HEK293 (cell line): ENCODE measurements around the gene FAM171A2.
A peak's percentile ranks its signal among the peaks of the same experiment; 100 is the strongest.

ENCODE experiments used
- ATF2 ChIP-seq: fragments of 450-650 bp; formaldehyde crosslinking; IDR thresholded peaks from 2 replicates; pipeline ENCODE4 v1.5.1; 2016; ENCODE audit warnings: missing biosample characterization, missing genetic modification characterization, low read depth
- EGR2 ChIP-seq: fragments of 450-650 bp; formaldehyde crosslinking; IDR thresholded peaks from 2 replicates; pipeline ENCODE4 v1.5.1; 2016; ENCODE audit warnings: low read depth, missing biosample characterization, missing genetic modification characterization
- HIC1 ChIP-seq: fragments of 450-650 bp; formaldehyde crosslinking; IDR thresholded peaks from 2 replicates; pipeline ENCODE4 v1.5.1; 2016; ENCODE audit warnings: missing biosample characterization, missing genetic modification characterization
- KLF1 ChIP-seq: fragments of 450-650 bp; formaldehyde crosslinking; IDR thresholded peaks from 2 replicates; pipeline ENCODE4 v1.5.1; 2016; ENCODE audit warnings: missing biosample characterization, missing genetic modification characterization
- KLF10 ChIP-seq: fragments of 450-650 bp; IDR thresholded peaks from 2 replicates; pipeline ENCODE4 v1.5.1; 2018; ENCODE audit warnings: missing biosample characterization, mild to moderate bottlenecking, missing genetic modification characterization
- KLF16 ChIP-seq: fragments of 450-650 bp; formaldehyde crosslinking; IDR thresholded peaks from 2 replicates; pipeline ENCODE4 v1.5.1; 2017; ENCODE audit warnings: missing biosample characterization, missing genetic modification characterization
- PATZ1 ChIP-seq: fragments of 450-650 bp; formaldehyde crosslinking; IDR thresholded peaks from 2 replicates; pipeline ENCODE4 v1.5.1; 2016; ENCODE audit warnings: missing biosample characterization, missing genetic modification characterization
- REST ChIP-seq: fragments of 450-650 bp; formaldehyde crosslinking; IDR thresholded peaks from 2 replicates; pipeline ENCODE4 v1.5.1; 2016; ENCODE audit warnings: missing biosample characterization, missing genetic modification characterization
- SP3 ChIP-seq: fragments of 450-650 bp; formaldehyde crosslinking; IDR thresholded peaks from 2 replicates; pipeline ENCODE4 v1.5.1; 2016; ENCODE audit warnings: missing biosample characterization, missing genetic modification characterization
- WT1 ChIP-seq: fragments of 450-650 bp; formaldehyde crosslinking; IDR thresholded peaks from 2 replicates; pipeline ENCODE4 v1.5.1; 2016; ENCODE audit warnings: missing biosample characterization, missing genetic modification characterization
- ZBTB1 ChIP-seq: fragments of 450-650 bp; formaldehyde crosslinking; IDR thresholded peaks from 2 replicates; pipeline ENCODE4 v1.5.1; 2016; ENCODE audit warnings: missing biosample characterization, missing genetic modification characterization
- ZBTB10 ChIP-seq: fragments of 450-650 bp; formaldehyde crosslinking; IDR thresholded peaks from 2 replicates; pipeline ENCODE4 v1.5.1; 2016; ENCODE audit warnings: missing biosample characterization, missing genetic modification characterization
- ZBTB17 ChIP-seq: fragments of 450-650 bp; formaldehyde crosslinking; IDR thresholded peaks from 2 replicates; pipeline ENCODE4 v1.5.1; 2016; ENCODE audit warnings: missing biosample characterization, missing genetic modification characterization
- ZBTB20 ChIP-seq: fragments of 450-650 bp; formaldehyde crosslinking; IDR thresholded peaks from 2 replicates; pipeline ENCODE4 v1.5.1; 2016; ENCODE audit warnings: missing biosample characterization, missing genetic modification characterization
- ZBTB21 ChIP-seq: fragments of 450-650 bp; formaldehyde crosslinking; IDR thresholded peaks from 2 replicates; pipeline ENCODE4 v1.5.1; 2017; ENCODE audit warnings: missing biosample characterization, missing genetic modification characterization
- ZFHX2 ChIP-seq: fragments of 450-650 bp; formaldehyde crosslinking; conservative IDR thresholded peaks from 2 replicates; pipeline ENCODE4 v1.5.1; 2016; ENCODE audit warnings: missing biosample characterization, missing genetic modification characterization
- ZFP69B ChIP-seq: fragments of 450-650 bp; formaldehyde crosslinking; IDR thresholded peaks from 2 replicates; pipeline ENCODE4 v1.5.1; 2016; ENCODE audit warnings: missing biosample characterization, missing genetic modification characterization
- ZNF146 ChIP-seq: fragments of 450-650 bp; formaldehyde crosslinking; IDR thresholded peaks from 2 replicates; pipeline ENCODE4 v1.5.1; 2016; ENCODE audit warnings: missing biosample characterization, missing genetic modification characterization
- ZNF18 ChIP-seq: fragments of 450-650 bp; formaldehyde crosslinking; IDR thresholded peaks from 2 replicates; pipeline ENCODE4 v1.5.1; 2016; ENCODE audit warnings: missing biosample characterization, missing genetic modification characterization
- ZNF398 ChIP-seq: fragments of 450-650 bp; formaldehyde crosslinking; IDR thresholded peaks from 2 replicates; pipeline ENCODE4 v1.5.1; 2017; ENCODE audit warnings: missing biosample characterization, missing genetic modification characterization
- ZNF416 ChIP-seq: fragments of 450-650 bp; formaldehyde crosslinking; IDR thresholded peaks from 2 replicates; pipeline ENCODE4 v1.5.1; 2016; ENCODE audit warnings: missing biosample characterization, missing genetic modification characterization
- ZNF426 ChIP-seq: fragments of 450-650 bp; formaldehyde crosslinking; IDR thresholded peaks from 2 replicates; pipeline ENCODE4 v1.5.1; 2017; ENCODE audit warnings: missing biosample characterization, missing genetic modification characterization, mild to moderate bottlenecking, inconsistent platforms, moderate library complexity
- ZNF629 ChIP-seq: fragments of 450-650 bp; formaldehyde crosslinking; IDR thresholded peaks from 2 replicates; pipeline ENCODE4 v1.5.1; 2017; ENCODE audit warnings: missing biosample characterization, missing genetic modification characterization
- ZNF837 ChIP-seq: fragments of 450-650 bp; formaldehyde crosslinking; IDR thresholded peaks from 2 replicates; pipeline ENCODE4 v1.5.1; 2016; ENCODE audit warnings: missing biosample characterization, missing genetic modification characterization

Gene FAM171A2

GRCh38 chr17:44308320-44308818 is 55.3 kb downstream of the FAM171A2 start, which contains the start of gene RUNDC3A (continued):
- TF ChIP-seq ZNF398 (tag by site-specific recombination) (peak; percentile 94), KLF16 (tag by site-specific recombination) (peak; percentile 86; the same call in 1 of the 2 replicates), EGR2 (tag by site-specific recombination) (peak; percentile 49; the same call in 1 of the 2 replicates), HIC1 (tag by site-specific recombination) (peak; percentile 59), ZBTB1 (tag by site-specific recombination) (no peak), ATF2 (tag by site-specific recombination) (peak; percentile 93), ZFP69B (tag by site-specific recombination) (0 out of 2 replicates have a peak, but pooled peaks have one; percentile 42), PATZ1 (tag by site-specific recombination) (peak; percentile 95), ZNF416 (no peak), ZBTB20 (tag by site-specific recombination) (peak; percentile 86; the same call in 1 of the 2 replicates), SP3 (tag by site-specific recombination) (peak; percentile 85), KLF10 (tag by site-specific recombination) (peak; percentile 68; the same call in 1 of the 2 replicates), WT1 (tag by site-specific recombination) (no peak), KLF1 (peak; percentile 38; the same call in 1 of the 2 replicates), ZBTB21 (tag by site-specific recombination) (peak; percentile 78), ZNF426 (tag by site-specific recombination) (no peak), ZNF629 (tag by site-specific recombination) (peak; percentile 82), ZFHX2 (peak; percentile 59), ZBTB17 (peak; percentile 44), ZNF837 (no peak), ZBTB10 (tag by site-specific recombination) (peak; percentile 83), ZNF146 (tag by site-specific recombination) (no peak), REST (tag by site-specific recombination) (peak; percentile 98), ZNF18 (tag by site-specific recombination) (no peak)
